OCI-LY3 (cell line): ENCODE results near the gene SLC1A1.

ENCODE experiments used
- CTCF ChIP-seq: fragments of 200-600, 300-600 bp; sonication (generic); IDR thresholded peaks from 2 replicates; pipeline ENCODE4 v1.5.1; 2014; ENCODE audit warnings: antibody characterized with exemption, low read length, low read depth
- EZH2phosphoT487 ChIP-seq: fragments of 200-600 bp; shearing (Covaris generic); IDR thresholded peaks from 2 replicates; pipeline ENCODE4 v1.6.1; 2018; ENCODE audit warnings: antibody characterized with exemption, mixed run types, low read depth

- TF ChIP-seq CTCF (no peak), EZH2phosphoT487 (no peak)
These were observed 104.7 kb downstream of the SLC1A1 start for GRCh38 chr9:4594994-4595393.
